Small intestine (tissue), 7 donors: ENCODE data around the gene LRFN2. TPM values are rescaled to one million over a fixed set of nuclear protein-coding genes. Genes with fewer than 3 reads are reported as not detected.

ENCODE experiments used
- DNase-seq, 2 donors: peaks; one replicate each; pipeline versions ENCODE4 v3.0.0 to v3.0.0-alpha.2; 2013
- FAIRE-seq: peaks from 2 replicates; lab custom pipeline; 2012; peaks lifted over from hg19 to GRCh38; lab: Jason Lieb, UNC
- H3K27ac ChIP-seq, 3 donors: one replicate each; pipeline ENCODE4 v1.5.1; 2013; ENCODE audit warnings: low read length in 2 of 3, mild to moderate bottlenecking in 2 of 3, control low read depth in 1 of 3, inconsistent platforms in 1 of 3, low read depth in 1 of 3, moderate library complexity in 1 of 3
- H3K27me3 ChIP-seq, 3 donors: one replicate each; pipeline ENCODE4 v1.6.1; 2013; ENCODE audit warnings: low read length in 3 of 3, inconsistent platforms in 1 of 3; ENCODE audit not compliant: control insufficient read depth in 3 of 3, insufficient read depth in 3 of 3
- H3K36me3 ChIP-seq, 3 donors: one replicate each; pipeline ENCODE4 v1.6.1; 2013; ENCODE audit warnings: low read length in 3 of 3, inconsistent platforms in 1 of 3, low read depth in 1 of 3, mild to moderate bottlenecking in 1 of 3, moderate library complexity in 1 of 3; ENCODE audit not compliant: control insufficient read depth in 3 of 3, insufficient read depth in 2 of 3
- H3K4me1 ChIP-seq, 3 donors: one replicate each; pipeline ENCODE4 v1.6.1; 2013; ENCODE audit warnings: low read length in 2 of 3, inconsistent platforms in 1 of 3, low read depth in 1 of 3, mild to moderate bottlenecking in 1 of 3, moderate library complexity in 1 of 3; ENCODE audit not compliant: control insufficient read depth in 3 of 3, insufficient read depth in 2 of 3
- H3K4me3 ChIP-seq, 3 donors: one replicate each; pipeline ENCODE4 v1.5.1; 2013; ENCODE audit warnings: low read length in 3 of 3, control low read depth in 1 of 3, inconsistent platforms in 1 of 3, low read depth in 1 of 3, mild to moderate bottlenecking in 1 of 3, moderate library complexity in 1 of 3
- H3K9me3 ChIP-seq, 2 donors: one replicate each; pipeline ENCODE4 v1.6.1; 2013; ENCODE audit warnings: low read depth in 1 of 2, low read length in 1 of 2; ENCODE audit not compliant: control insufficient read depth in 2 of 2, insufficient read depth in 1 of 2
- WGBS, 3 donors: extraction: QIAGEN DNeasy Blood & Tissue Kit; methylation state at CpG; one replicate each; pipeline ENCODE4 v1.1.7; 2013; 5-methylcytosine and 5-hydroxymethylcytosine counted together
- polyA plus RNA-seq, 4 donors: library from polyadenylated mRNA; stranded (reverse) in 3 of 4; unstranded in 1 of 4; fragments of 200-250 nt in 3 of 4; fragments of 120-200 nt in 1 of 4; gene quantifications; one replicate each; pipeline versions ENCODE4 v1.2.1 to v1.2.3, GENCODE V29; 2013
- donor health status: healthy with polysubstance abuse.
- donor health status: control.
- donor health status: control.
- donor health status: Bipolar disorder and iron deficiency.
- donor health status: healthy.

The LRFN2 gene
- polyA plus RNA-seq, 4 donors = 0.22 to 0.40 TPM; not detected in 2

GRCh38 chr6:40426346-40427066 is 160.7 kb downstream of the LRFN2 start:
- Histone ChIP-seq H3K27me3 (peaks cover 0 to 3% (median 0%) of the 10 kb centered on the region in 3 donors), H3K27ac (no peak overlapping the region), H3K36me3 (no peaks in the 10 kb centered on the region), H3K9me3 (no peaks in the 10 kb centered on the region), H3K4me3 (no peak overlapping the region), H3K4me1 (no peaks in the 10 kb centered on the region)
- WGBS, 3 donors = 82 to 95% (median 92%) methylated on average over 7 of the region's 7 CpGs
- DNase-seq (no peak), FAIRE-seq (no peak)

GRCh38 chr6:40425192-40425919 is 161.8 kb downstream of the LRFN2 start:
- no peak for FAIRE-seq
- H3K36me3 ChIP-seq = no peaks in the 10 kb centered on the region
- H3K27me3 ChIP-seq = peaks cover 0 to 3% (median 0%) of the 10 kb centered on the region in 3 donors
- H3K4me3 ChIP-seq = no peak overlapping the region
- no peak overlapping the region for H3K27ac ChIP-seq
- no peaks in the 10 kb centered on the region for H3K9me3 ChIP-seq
- H3K4me1 ChIP-seq = no peaks in the 10 kb centered on the region
- no peak for DNase-seq
- 69 to 84% (median 78%) methylated on average over 4 of the region's 4 CpGs for WGBS, 3 donors

GRCh38 chr6:40422046-40422445 is 165.1 kb downstream of the LRFN2 start:
- no peak overlapping the region for H3K4me3 ChIP-seq
- no peak overlapping the region for H3K27ac ChIP-seq
- no peaks in the 10 kb centered on the region for H3K36me3 ChIP-seq
- no peak for DNase-seq
- H3K27me3 ChIP-seq = peaks cover 0 to 5% (median 0%) of the 10 kb centered on the region in 3 donors
- H3K4me1 ChIP-seq = no peaks in the 10 kb centered on the region
- no peak for FAIRE-seq
- WGBS, 3 donors = 26 to 52% (median 42%) methylated on average over 1 of the region's 1 CpG
- no peaks in the 10 kb centered on the region for H3K9me3 ChIP-seq

GRCh38 chr6:40419946-40420728 is 167.0 kb downstream of the LRFN2 start:
- H3K36me3 ChIP-seq = no peaks in the 10 kb centered on the region
- peaks cover 0 to 5% (median 0%) of the 10 kb centered on the region in 3 donors for H3K27me3 ChIP-seq
- H3K4me3 ChIP-seq = no peak overlapping the region
- DNase-seq (no peak), FAIRE-seq (no peak)
- WGBS, 3 donors = 81 to 88% (median 84%) methylated on average over 17 of the region's 17 CpGs
- no peak overlapping the region for H3K27ac ChIP-seq
- H3K4me1 ChIP-seq = no peaks in the 10 kb centered on the region
- no peaks in the 10 kb centered on the region for H3K9me3 ChIP-seq

- 81 to 92% (median 86%) methylated on average over 1 of the region's 1 CpG for WGBS, 3 donors
- DNase-seq (no peak), FAIRE-seq (no peak)
These were observed 167.8 kb downstream of the LRFN2 start for GRCh38 chr6:40419377-40419776.

GRCh38 chr6:40417031-40417430 is 170.1 kb downstream of the LRFN2 start:
- H3K36me3 ChIP-seq = no peaks in the 10 kb centered on the region
- no peak overlapping the region for H3K4me3 ChIP-seq
- H3K4me1 ChIP-seq = no peaks in the 10 kb centered on the region
- H3K27me3 ChIP-seq = peaks cover 0 to 2% (median 0%) of the 10 kb centered on the region in 3 donors
- no peaks in the 10 kb centered on the region for H3K9me3 ChIP-seq
- no peak overlapping the region for H3K27ac ChIP-seq
- WGBS, 3 donors = 84 to 93% (median 90%) methylated on average over 9 of the region's 9 CpGs
- DNase-seq = no peak
- no peak for FAIRE-seq

More at GRCh38 chr6:40419377-40419776, 167.8 kb downstream of the LRFN2 start:
- no peak overlapping the region for H3K4me3 ChIP-seq
- H3K27ac ChIP-seq = no peak overlapping the region
- no peaks in the 10 kb centered on the region for H3K4me1 ChIP-seq
- no peaks in the 10 kb centered on the region for H3K36me3 ChIP-seq
- H3K27me3 ChIP-seq = peaks cover 0 to 5% (median 0%) of the 10 kb centered on the region in 3 donors
- H3K9me3 ChIP-seq = no peaks in the 10 kb centered on the region

GRCh38 chr6:40414617-40415016 is 172.5 kb downstream of the LRFN2 start:
- WGBS, 3 donors = 37 to 71% (median 51%) methylated on average over 6 of the region's 6 CpGs
- no peaks in the 10 kb centered on the region for H3K4me1 ChIP-seq
- H3K4me3 ChIP-seq = no peak overlapping the region
- DNase-seq = no peak
- H3K27me3 ChIP-seq = peaks cover 0 to 2% (median 0%) of the 10 kb centered on the region in 3 donors
- no peak for FAIRE-seq
- no peaks in the 10 kb centered on the region for H3K36me3 ChIP-seq
- no peaks in the 10 kb centered on the region for H3K9me3 ChIP-seq
- H3K27ac ChIP-seq = no peak overlapping the region

GRCh38 chr6:40413239-40413638 is 173.9 kb downstream of the LRFN2 start:
- FAIRE-seq = no peak
- Histone ChIP-seq H3K4me3 (no peak overlapping the region), H3K27me3 (no peaks in the 10 kb centered on the region), H3K27ac (no peak overlapping the region), H3K9me3 (no peaks in the 10 kb centered on the region), H3K36me3 (no peaks in the 10 kb centered on the region), H3K4me1 (no peaks in the 10 kb centered on the region)
- no peak for DNase-seq
- WGBS, 3 donors = 63 to 80% (median 79%) methylated on average over 6 of the region's 6 CpGs
